GM19239 (cell line): Measurements from ENCODE around the gene SYT1.
"Not testable (repeated sequence)": the region's sequence is repeated elsewhere in the genome, so short reads cannot be mapped to it uniquely, and the experiment has no call there.

Experiments used
- DNase-seq: peaks from one replicate; pipeline ENCODE4 v3.0.0; 2011; ENCODE audit warnings: low spot score; ENCODE audit not compliant: insufficient read length
- FAIRE-seq: peaks from 2 replicates; lab custom pipeline; 2011; peaks lifted over from hg19 to GRCh38; lab: Jason Lieb, UNC

The SYT1 gene

GRCh38 chr12:79186506-79186905 is 321.9 kb downstream of the SYT1 start:
- no peak for FAIRE-seq
- DNase-seq: no peak

- DNase-seq (no peak), FAIRE-seq (no peak)
Measured at GRCh38 chr12:79187032-79187431, 322.5 kb downstream of the SYT1 start.

- DNase-seq (no peak), FAIRE-seq (no peak)
Measured at GRCh38 chr12:79191391-79191790, 326.8 kb downstream of the SYT1 start.

GRCh38 chr12:79194595-79194994 is 330.0 kb downstream of the SYT1 start:
- DNase-seq (no peak), FAIRE-seq (no peak)

DNA sequence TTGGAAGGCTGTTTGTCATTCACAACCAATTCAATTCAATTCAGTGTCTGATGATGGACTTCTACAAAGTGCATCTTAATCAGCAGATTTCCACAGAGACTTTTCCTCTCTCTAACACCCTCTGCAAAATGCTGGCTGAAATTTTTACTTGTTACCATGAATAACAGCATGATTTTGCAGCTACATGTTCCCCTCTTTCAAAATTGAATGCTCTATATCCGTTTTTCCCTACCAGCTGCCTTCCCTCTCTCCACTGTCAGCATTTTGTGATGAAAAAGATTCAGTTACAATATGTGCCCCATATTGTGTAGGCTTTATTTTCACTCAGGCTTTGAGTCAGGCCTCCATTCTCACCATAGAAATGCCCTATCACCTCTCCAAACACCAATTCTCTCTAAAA is 334.6 kb downstream of the SYT1 start:
- FAIRE-seq (no peak), DNase-seq (no peak)

DNA sequence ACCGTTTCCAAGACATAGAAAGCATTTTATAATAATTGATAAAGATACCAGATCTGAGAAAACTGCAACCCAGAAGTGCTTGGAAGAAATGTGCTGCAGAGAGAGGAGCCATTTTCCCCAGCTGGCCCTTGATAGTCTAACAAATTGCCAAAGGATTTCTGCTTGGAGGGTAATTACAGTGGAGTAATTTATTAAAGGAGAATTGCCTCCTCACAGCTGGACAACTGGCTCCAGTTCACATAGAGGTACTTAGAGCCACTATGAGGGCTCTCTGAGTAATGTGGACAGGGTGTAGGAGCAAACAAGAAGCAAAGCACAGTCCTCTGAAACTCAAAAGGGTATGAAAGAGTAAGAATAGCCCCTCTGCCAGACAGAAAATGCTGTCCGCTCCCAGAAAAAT is 335.6 kb downstream of the SYT1 start:
- DNase-seq (no peak), FAIRE-seq (no peak)

GRCh38 chr12:79203058-79203647 is 338.6 kb downstream of the SYT1 start:
- FAIRE-seq: no peak

GRCh38 chr12:79206871-79207270 is 342.3 kb downstream of the SYT1 start:
- DNase-seq (no peak), FAIRE-seq (no peak)

More at GRCh38 chr12:79203058-79203647, 338.6 kb downstream of the SYT1 start:
- DNase-seq: no peak

- FAIRE-seq, DNase-seq: not testable (repeated sequence)
Measured at GRCh38 chr12:79210403-79210802, 345.8 kb downstream of the SYT1 start.

- FAIRE-seq: no peak
- DNase-seq: no peak
Measured at GRCh38 chr12:79217306-79217705, 352.7 kb downstream of the SYT1 start.

GRCh38 chr12:79223210-79223609 is 358.6 kb downstream of the SYT1 start:
- DNase-seq (no peak), FAIRE-seq (no peak)

- no peak for FAIRE-seq
Measured at GRCh38 chr12:79223761-79224160, 359.2 kb downstream of the SYT1 start.

DNA sequence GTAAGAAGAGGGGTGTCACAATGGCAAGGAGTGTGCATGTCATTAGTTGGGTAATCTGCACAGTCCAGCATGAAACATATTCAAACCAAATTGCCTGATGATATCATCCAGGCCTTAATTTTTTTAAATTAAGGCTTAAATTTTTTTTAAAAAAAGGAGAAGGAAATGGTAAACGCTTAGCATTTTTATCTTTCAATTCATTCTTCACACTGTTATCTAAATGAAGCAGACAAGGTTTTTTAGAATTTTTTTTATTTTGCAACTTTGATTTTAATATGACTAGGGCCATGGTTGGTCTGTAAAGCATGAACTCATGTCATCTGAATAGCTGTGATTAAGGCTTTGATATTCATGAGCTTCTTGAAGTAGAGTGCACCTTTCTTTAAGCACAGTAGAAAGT is 362.5 kb downstream of the SYT1 start:
- DNase-seq (no peak), FAIRE-seq (no peak)

More at GRCh38 chr12:79223761-79224160, 359.2 kb downstream of the SYT1 start:
- no peak for DNase-seq

DNA sequence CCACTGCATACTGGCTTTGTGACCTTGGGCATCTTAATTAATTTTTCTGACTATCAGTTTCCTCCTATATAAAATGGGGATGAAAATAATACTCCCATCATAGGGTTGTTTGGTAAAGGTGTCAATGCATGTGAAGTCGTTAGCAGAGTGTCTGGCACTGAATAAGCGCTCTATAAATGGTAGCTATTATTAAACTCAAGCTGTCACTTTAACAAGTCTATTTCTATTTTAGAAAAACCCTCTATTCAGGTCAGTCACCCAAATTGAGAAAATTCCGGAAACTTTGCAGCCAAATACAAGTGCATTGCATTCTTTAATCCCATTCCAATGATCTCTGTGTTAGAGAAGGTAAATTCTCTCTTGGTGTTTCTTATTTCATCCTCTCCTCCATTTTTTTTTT is 363.1 kb downstream of the SYT1 start:
- FAIRE-seq (no peak), DNase-seq (no peak)

GRCh38 chr12:79233341-79233781 is 368.8 kb downstream of the SYT1 start:
- FAIRE-seq (no peak), DNase-seq (no peak)

- FAIRE-seq: no peak
- DNase-seq: no peak
Measured at GRCh38 chr12:79236920-79237319, 372.3 kb downstream of the SYT1 start.

DNA sequence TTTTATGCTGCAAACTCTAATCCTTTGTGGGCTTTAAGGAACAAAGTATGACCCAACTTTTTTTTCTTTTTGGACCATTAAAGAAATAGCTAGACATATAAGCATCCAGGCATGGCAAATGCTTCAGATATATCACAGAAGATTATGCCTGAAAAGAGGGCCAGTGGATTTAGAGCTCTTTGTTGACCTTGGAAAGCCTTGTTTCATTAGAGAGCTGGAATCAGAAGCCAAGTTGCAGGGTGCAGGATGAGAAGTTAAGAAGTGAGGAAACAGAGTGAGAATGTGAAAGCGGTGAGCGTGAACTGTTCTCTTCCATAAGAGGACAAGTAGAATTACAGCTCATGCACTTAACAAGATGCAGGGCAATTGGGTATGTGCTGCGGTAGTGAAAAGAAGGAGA is 373.7 kb downstream of the SYT1 start:
- no peak for DNase-seq
- FAIRE-seq: no peak

DNA sequence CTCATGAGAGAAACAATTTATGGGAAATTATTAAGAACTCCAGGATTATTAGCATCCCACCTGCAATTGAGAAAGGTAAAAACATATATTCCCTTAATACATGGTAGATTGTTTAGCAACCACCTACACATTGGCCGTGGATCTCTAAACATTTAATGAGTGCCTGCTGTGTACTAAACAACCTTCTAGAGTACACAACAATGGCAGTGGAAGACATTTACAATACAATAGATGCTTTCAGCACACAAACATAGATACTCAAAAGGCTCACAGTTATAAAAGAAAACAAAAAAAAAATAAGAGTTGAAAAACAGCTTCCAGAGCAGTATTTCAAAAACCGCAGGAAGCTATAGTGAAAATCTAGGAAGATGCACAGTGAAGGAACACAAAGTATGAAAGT is 382.9 kb downstream of the SYT1 start:
- FAIRE-seq: no peak

GRCh38 chr12:79250186-79250585 is 385.6 kb downstream of the SYT1 start:
- no peak for DNase-seq

More for the DNA sequence above, 382.9 kb downstream of the SYT1 start:
- no peak for DNase-seq

GRCh38 chr12:79250960-79251755 is 386.6 kb downstream of the SYT1 start:
- DNase-seq: no peak
- no peak for FAIRE-seq

More at GRCh38 chr12:79250186-79250585, 385.6 kb downstream of the SYT1 start:
- no peak for FAIRE-seq

- DNase-seq (no peak), FAIRE-seq (no peak)
Measured at GRCh38 chr12:79252358-79253075, 387.9 kb downstream of the SYT1 start.
